Stomach (tissue), 9 donors: ENCODE data around the gene DNAJB13. TPM values are rescaled to one million over a fixed set of nuclear protein-coding genes. Genes with fewer than 3 reads are reported as not detected.
"Not testable (repeated sequence)": the region's sequence is repeated elsewhere in the genome, so short reads cannot be mapped to it uniquely, and the experiment has no call there.

Source experiments
- DNase-seq, 2 donors: peaks; one replicate each; pipeline versions ENCODE4 v3.0.0 to v3.0.0-alpha.2; 2013 to 2019
- H3K27ac ChIP-seq, 5 donors: fragments of 200-600 bp in 4 of 5; sonication (generic) in 4 of 5; one replicate each; pipeline ENCODE4 v1.5.1; 2013 to 2019; ENCODE audit warnings: mild to moderate bottlenecking in 1 of 5, moderate library complexity in 1 of 5
- H3K27me3 ChIP-seq, 3 donors: fragments of 200-600 bp; sonication (generic); one replicate each; pipeline ENCODE4 v1.5.1; 2017 to 2019; ENCODE audit warnings: mixed run types in 1 of 3
- H3K36me3 ChIP-seq, 4 donors: fragments of 200-600 bp; sonication (generic); 1 replicate in 3 of 4; 2 replicates in 1 of 4; pipeline ENCODE4 v1.5.1; 2016 to 2019
- H3K4me1 ChIP-seq, 4 donors: fragments of 200-600 bp; sonication (generic); one replicate each; pipeline ENCODE4 v1.5.1; 2016 to 2019
- H3K4me3 ChIP-seq, 4 donors: fragments of 200-600 bp; sonication (generic) in 3 of 4; one replicate each; pipeline ENCODE4 v1.5.1; 2016 to 2019; ENCODE audit warnings: mild to moderate bottlenecking in 1 of 4
- H3K9me3 ChIP-seq, 4 donors: fragments of 200-600 bp; sonication (generic); one replicate each; pipeline ENCODE4 v1.5.1; 2016 to 2019
- CTCF ChIP-seq, 7 experiments: fragments of 450-650 bp in 4 of 7; fragments of 200-600 bp in 3 of 7; sonication (generic) in 3 of 7; IDR thresholded peaks; one replicate each; pipeline ENCODE4 v1.5.1; 2016 to 2019; ENCODE audit warnings: antibody characterized with exemption in 7 of 7, control low read depth in 2 of 7, mild to moderate bottlenecking in 1 of 7
- EP300 ChIP-seq: sonication (generic); formaldehyde crosslinking; IDR thresholded peaks from one replicate; pipeline ENCODE4 v1.6.1; 2017; ENCODE audit warnings: antibody characterized with exemption
- POLR2A ChIP-seq, 4 donors: fragments of 450-650 bp; IDR thresholded peaks; one replicate each; pipeline ENCODE4 v1.6.1; 2016; ENCODE audit warnings: antibody characterized with exemption in 4 of 4, control low read depth in 2 of 4, mild to moderate bottlenecking in 1 of 4, moderate library complexity in 1 of 4
- POLR2AphosphoS5 ChIP-seq, 3 donors: sonication (generic); formaldehyde crosslinking; IDR thresholded peaks; one replicate each; pipeline ENCODE4 v1.6.1; 2016; ENCODE audit warnings: antibody characterized with exemption in 3 of 3
- WGBS, 5 donors: extraction: QIAGEN DNeasy Blood & Tissue Kit in 3 of 5; methylation state at CpG; one replicate each; pipeline versions ENCODE4 v1.1.5 to v1.1.7; 2013 to 2018; 5-methylcytosine and 5-hydroxymethylcytosine counted together
- intact Hi-C: fragments of 100-400 bp; cut with DNase I; formaldehyde crosslinking; loops from one replicate; pipeline ENCODE4 v1.15.1; 2023; ENCODE audit warnings: low total_unique reads
- polyA plus RNA-seq, 3 donors: library from polyadenylated mRNA; stranded (reverse); fragments of 200-250 nt; gene quantifications; one replicate each; pipeline ENCODE4 v1.2.3, GENCODE V29; 2013
- total RNA-seq, 5 donors: library from RNA; depleted of rRNA; stranded (reverse); fragments of >200 nt; gene quantifications; one replicate each; pipeline versions ENCODE4 v1.1.0 to v1.2.3, GENCODE V29; 2014 to 2016
- donor health status: healthy with polysubstance abuse.
- donor health status: Bipolar disorder and iron deficiency.
- donor health status: healthy.

DNAJB13 gene
- total and polyA plus RNA-seq, 8 donors = 0.28 TPM; not detected in 7

GRCh38 chr11:73931039-73931645 is 19.7 kb upstream of the DNAJB13 start:
- peak in 2 of 7 experiments; percentile 9 to 28 for TF ChIP-seq CTCF (IDR thresholded peaks at IDR 0.05)
- no peak for TF ChIP-seq POLR2A (IDR thresholded peaks at IDR 0.05)
- 49 to 71% (median 55%) methylated on average over 7 of the region's 7 CpGs for WGBS, 5 donors
- DNase-seq = peak; percentile 37 to 73
- Histone ChIP-seq H3K27me3 (no peaks in the 10 kb centered on the region), H3K27ac (no peak overlapping the region), H3K36me3 (peaks cover 24 to 87% (median 80%) of the 10 kb centered on the region in 4 donors), H3K4me3 (no peak overlapping the region), H3K9me3 (no peaks in the 10 kb centered on the region), H3K4me1 (peaks cover 0 to 6% (median 0%) of the 10 kb centered on the region in 4 donors)
- intact Hi-C loops = no loop called here

- H3K9me3 ChIP-seq = no peaks in the 10 kb centered on the region
- no peaks in the 10 kb centered on the region for H3K27me3 ChIP-seq
- DNase-seq = no peak
- no peak overlapping the region for H3K4me3 ChIP-seq
- TF ChIP-seq POLR2AphosphoS5 (IDR thresholded peaks at IDR 0.05) (no peak), CTCF (IDR thresholded peaks at IDR 0.05) (no peak), POLR2A (IDR thresholded peaks at IDR 0.05) (no peak), EP300 (no peak)
- H3K4me1 ChIP-seq = peaks cover 0 to 6% (median 0%) of the 10 kb centered on the region in 4 donors
- no peak overlapping the region for H3K27ac ChIP-seq
- peaks cover 19 to 78% (median 72%) of the 10 kb centered on the region in 4 donors for H3K36me3 ChIP-seq
- 85 to 95% (median 86%) methylated on average over 6 of the region's 6 CpGs for WGBS, 5 donors
- intact Hi-C loops = no loop called here
Observed at GRCh38 chr11:73931951-73932350, 18.9 kb upstream of the DNAJB13 start.

- Histone ChIP-seq H3K27ac (no peak overlapping the region), H3K9me3 (no peaks in the 10 kb centered on the region), H3K4me1 (peaks cover 0 to 6% (median 0%) of the 10 kb centered on the region in 4 donors), H3K27me3 (no peaks in the 10 kb centered on the region), H3K4me3 (no peak overlapping the region), H3K36me3 (peaks cover 12 to 70% (median 64%) of the 10 kb centered on the region in 4 donors)
- 85 to 96% (median 91%) methylated on average over 7 of the region's 7 CpGs for WGBS, 5 donors
- intact Hi-C loops = no loop called here
- no peak for DNase-seq
- TF ChIP-seq POLR2AphosphoS5 (IDR thresholded peaks at IDR 0.05) (no peak), CTCF (IDR thresholded peaks at IDR 0.05) (no peak), POLR2A (IDR thresholded peaks at IDR 0.05) (no peak), EP300 (no peak)
Observed at GRCh38 chr11:73932781-73933180, 18.0 kb upstream of the DNAJB13 start.

GRCh38 chr11:73936047-73936446 is 14.8 kb upstream of the DNAJB13 start:
- intact Hi-C loops, H3K27me3 ChIP-seq, H3K27ac ChIP-seq, DNase-seq, H3K4me1 ChIP-seq, H3K4me3 ChIP-seq: not testable (repeated sequence)
- Histone ChIP-seq H3K9me3 (peaks cover 0 to 13% (median 4%) of the 10 kb centered on the region in 4 donors), H3K36me3 (peaks cover 0 to 38% (median 31%) of the 10 kb centered on the region in 4 donors)
- WGBS, 5 donors = 90 to 100% (median 99%) methylated on average over 1 to 18 of the region's 25 CpGs

GRCh38 chr11:73939096-73939495 is 11.7 kb upstream of the DNAJB13 start:
- 72 to 88% (median 85%) methylated on average over 4 of the region's 4 CpGs for WGBS, 5 donors
- H3K9me3 ChIP-seq = peaks cover 0 to 14% (median 6%) of the 10 kb centered on the region in 4 donors
- intact Hi-C loops = no loop called here
- H3K27me3 ChIP-seq = no peaks in the 10 kb centered on the region
- DNase-seq = no peak
- H3K4me1 ChIP-seq = no peaks in the 10 kb centered on the region
- H3K36me3 ChIP-seq = peaks cover 0 to 8% (median 5%) of the 10 kb centered on the region in 4 donors
- TF ChIP-seq POLR2AphosphoS5 (IDR thresholded peaks at IDR 0.05) (no peak), CTCF (IDR thresholded peaks at IDR 0.05) (no peak), EP300 (no peak), POLR2A (IDR thresholded peaks at IDR 0.05) (no peak)
- no peak overlapping the region for H3K4me3 ChIP-seq
- H3K27ac ChIP-seq = no peak overlapping the region
